Measurements from ENCODE around the gene TAS2R60.
"Not testable (repeated sequence)": the region's sequence is repeated elsewhere in the genome, so short reads cannot be mapped to it uniquely, and the experiment has no call there.

Gene TAS2R60

GRCh38 chr7:143443153-143443552, at the start of gene TAS2R60:
Gene TAS2R60, plus strand, starts transcription at chr7:143443453. Its CDS starts 0 bp downstream, at chr7:143443453.
- DNase-seq (ENCODE audit: low read depth) = no peak

- no peak for DNase-seq (ENCODE audit: low read depth)
These were observed 49.2 kb upstream of the TAS2R60 start for GRCh38 chr7:143394068-143394467.

GRCh38 chr7:143394777-143395176, 48.5 kb upstream of the TAS2R60 start:
- no peak for DNase-seq (ENCODE audit: low read depth)

- no peak for DNase-seq (ENCODE audit: low read depth)
These were observed 47.8 kb upstream of the TAS2R60 start for GRCh38 chr7:143395187-143396149.

GRCh38 chr7:143396182-143396581, 47.1 kb upstream of the TAS2R60 start:
- no peak for DNase-seq (ENCODE audit: low read depth)

- DNase-seq (ENCODE audit: low read depth) = no peak
These were observed 46.4 kb upstream of the TAS2R60 start for GRCh38 chr7:143396625-143397556.

GRCh38 chr7:143397710-143398530, 45.3 kb upstream of the TAS2R60 start:
- no peak for DNase-seq (ENCODE audit: low read depth)

- no peak for DNase-seq (ENCODE audit: low read depth)
These were observed 44.6 kb upstream of the TAS2R60 start for GRCh38 chr7:143398616-143399015.

- DNase-seq (ENCODE audit: low read depth) = no peak
These were observed 44.1 kb upstream of the TAS2R60 start for GRCh38 chr7:143399151-143399550.

- DNase-seq (ENCODE audit: low read depth) = no peak
These were observed 43.6 kb upstream of the TAS2R60 start for GRCh38 chr7:143399642-143400041.

GRCh38 chr7:143401265-143401664, 42.0 kb upstream of the TAS2R60 start:
- no peak for DNase-seq (ENCODE audit: low read depth)

GRCh38 chr7:143402233-143402632, 41.0 kb upstream of the TAS2R60 start:
- not testable (repeated sequence) for DNase-seq (ENCODE audit: low read depth)

- DNase-seq (ENCODE audit: low read depth) = no peak
These were observed 37.9 kb upstream of the TAS2R60 start for GRCh38 chr7:143405173-143406001.

- no peak for DNase-seq (ENCODE audit: low read depth)
These were observed 37.3 kb upstream of the TAS2R60 start for GRCh38 chr7:143406002-143406357.

- no peak for DNase-seq (ENCODE audit: low read depth)
These were observed 35.7 kb upstream of the TAS2R60 start for GRCh38 chr7:143407287-143408251.

- DNase-seq (ENCODE audit: low read depth) = no peak
These were observed 35.0 kb upstream of the TAS2R60 start for GRCh38 chr7:143408252-143408685.

GRCh38 chr7:143408686-143409561, 34.3 kb upstream of the TAS2R60 start, which contains the start of gene EPHA1:
Gene EPHA1, minus strand, starts transcription at chr7:143408856. Its CDS starts 51 bp downstream, at chr7:143408805.
- no peak for DNase-seq (ENCODE audit: low read depth)

GRCh38 chr7:143410521-143411004, 32.7 kb upstream of the TAS2R60 start:
- no peak for DNase-seq (ENCODE audit: low read depth)
